Measurements from ENCODE around the gene GANAB.
A peak's percentile ranks its signal among the peaks of the same experiment; 100 is the strongest.
"Not testable (repeated sequence)": the region's sequence is repeated elsewhere in the genome, so short reads cannot be mapped to it uniquely, and the experiment has no call there.

Gene GANAB

DNA sequence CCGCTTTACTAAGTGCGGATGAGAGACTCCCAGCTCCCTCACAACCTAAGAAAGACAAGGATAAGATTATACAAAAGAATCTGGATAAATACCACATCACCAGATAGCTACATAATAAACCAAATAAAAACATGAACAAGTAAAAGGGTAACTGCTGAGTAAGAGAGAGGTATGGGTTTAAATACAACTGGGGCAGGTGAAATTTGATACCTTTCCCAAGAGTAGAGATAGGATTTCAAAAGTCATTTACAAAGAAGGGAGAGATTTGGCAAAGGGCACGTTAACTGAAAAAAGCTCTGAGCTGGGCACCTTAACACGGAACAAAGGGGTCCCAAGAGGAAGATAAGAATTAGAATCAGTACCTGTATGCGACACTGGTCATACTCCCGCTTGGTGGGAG is 30.7 kb upstream of the GANAB start:
- Histone ChIP-seq H3K27ac (replicated peaks; ENCODE audit: low read length) (no peak overlapping the region), H4K8ac (ENCODE audit: low read depth, low read length) (no peak overlapping the region), H3K4ac (ENCODE audit: low read length) (no peak overlapping the region), H3K9me3 (replicated peaks in 1 of 2; ENCODE audit: control insufficient read depth in 2 of 2, insufficient read depth in 1 of 2, low read depth in 1 of 2, low read length in 2 of 2) (no peaks in the 10 kb centered on the region), H3K79me1 (ENCODE audit: low read depth, low read length) (peaks cover 6% of the 10 kb centered on the region), H3K4me3 (ENCODE audit: low read length in 2 of 2) (peak overlapping the region in 1 of 2 donors; percentile 91), H2BK120ac (ENCODE audit: low read depth, low read length) (no peak overlapping the region), H2BK5ac (ENCODE audit: low read length) (no peak overlapping the region), H4K91ac (ENCODE audit: low read depth, low read length, poor library complexity) (no peak overlapping the region), H2BK12ac (ENCODE audit: low read length) (no peak overlapping the region), H2AK5ac (ENCODE audit: low read depth, low read length) (no peak overlapping the region), H3K9ac (ENCODE audit: low read depth, low read length, poor library complexity) (no peak overlapping the region), H3K4me1 (ENCODE audit: control insufficient read depth in 2 of 2, insufficient read depth in 1 of 2, low read depth in 1 of 2, low read length in 2 of 2) (peaks cover 4 to 11% of the 10 kb centered on the region in 2 donors), H3K36me3 (replicated peaks in 1 of 2; ENCODE audit: control insufficient read depth in 2 of 2, insufficient read depth in 2 of 2, low read length in 2 of 2) (peaks cover 18 to 50% of the 10 kb centered on the region in 2 donors), H3K23ac (ENCODE audit: low read depth, low read length, poor library complexity) (no peak overlapping the region), H2AFZ (ENCODE audit: low read length) (no peak overlapping the region), H3K18ac (ENCODE audit: low read length) (no peak overlapping the region), H2BK15ac (ENCODE audit: low read length) (no peak overlapping the region), H3K27me3 (ENCODE audit: control insufficient read depth in 3 of 3, insufficient read depth in 3 of 3, low read depth in 1 of 3, low read length in 3 of 3) (no peaks in the 10 kb centered on the region), H3K14ac (ENCODE audit: low read length) (no peak overlapping the region), H3K4me2 (ENCODE audit: insufficient read depth, low read length, poor library complexity, severe bottlenecking) (no peak overlapping the region)
- no peak for DNase-seq (ENCODE audit: low spot score)
- WGBS, 2 donors (ENCODE audit: extremely low coverage in 2 of 2, insufficient read length in 2 of 2, insufficient replicate concordance in 1 of 2) = no CpG with 5 or more reads among the region's 6 CpGs

DNA sequence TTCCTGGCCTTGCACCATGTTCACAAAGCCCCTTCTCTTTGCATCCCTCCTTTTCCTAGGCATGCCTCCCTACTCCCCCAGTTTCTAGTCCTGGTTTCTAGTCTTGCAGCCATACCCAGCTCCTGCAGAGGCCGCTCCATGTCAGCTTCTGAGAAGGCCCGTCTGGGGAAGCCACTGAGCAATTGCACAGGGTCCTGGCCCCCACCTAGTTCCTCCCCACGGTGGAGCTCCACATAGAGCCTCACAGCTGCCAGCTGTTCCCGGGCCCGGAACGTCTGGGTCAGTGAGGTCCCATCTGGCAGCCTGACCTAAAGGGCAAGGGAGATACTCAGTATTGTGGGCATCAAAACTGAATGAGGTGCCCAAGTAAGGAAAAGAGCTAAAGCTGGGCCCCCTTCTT is 30.3 kb upstream of the GANAB start:
- no peak overlapping the region for H2BK120ac ChIP-seq (ENCODE audit: low read depth, low read length)
- no peak overlapping the region for H2AFZ ChIP-seq (ENCODE audit: low read length)
- H3K14ac ChIP-seq (ENCODE audit: low read length) = no peak overlapping the region
- no peak overlapping the region for H2AK5ac ChIP-seq (ENCODE audit: low read depth, low read length)
- H4K91ac ChIP-seq (ENCODE audit: low read depth, low read length, poor library complexity) = peak overlapping the region; percentile 64
- H2BK5ac ChIP-seq (ENCODE audit: low read length) = no peak overlapping the region
- no peak overlapping the region for H3K23ac ChIP-seq (ENCODE audit: low read depth, low read length, poor library complexity)
- no peak overlapping the region for H3K4me3 ChIP-seq (ENCODE audit: low read length in 2 of 2)
- no peak overlapping the region for H3K18ac ChIP-seq (ENCODE audit: low read length)
- H3K4ac ChIP-seq (ENCODE audit: low read length) = no peak overlapping the region
- no peak overlapping the region for H3K27ac ChIP-seq (replicated peaks; ENCODE audit: low read length)
- H2BK15ac ChIP-seq (ENCODE audit: low read length) = no peak overlapping the region
- no peak for DNase-seq (ENCODE audit: low spot score)
- peaks cover 4 to 11% of the 10 kb centered on the region in 2 donors for H3K4me1 ChIP-seq (ENCODE audit: control insufficient read depth in 2 of 2, insufficient read depth in 1 of 2, low read depth in 1 of 2, low read length in 2 of 2)
- no peak overlapping the region for H4K8ac ChIP-seq (ENCODE audit: low read depth, low read length)
- no CpG with 5 or more reads among the region's 6 CpGs for WGBS, 2 donors (ENCODE audit: extremely low coverage in 2 of 2, insufficient read length in 2 of 2, insufficient replicate concordance in 1 of 2)
- no peaks in the 10 kb centered on the region for H3K27me3 ChIP-seq (ENCODE audit: control insufficient read depth in 3 of 3, insufficient read depth in 3 of 3, low read depth in 1 of 3, low read length in 3 of 3)
- H3K79me1 ChIP-seq (ENCODE audit: low read depth, low read length) = peaks cover 9% of the 10 kb centered on the region
- H3K36me3 ChIP-seq (replicated peaks in 1 of 2; ENCODE audit: control insufficient read depth in 2 of 2, insufficient read depth in 2 of 2, low read length in 2 of 2) = peaks cover 18 to 50% of the 10 kb centered on the region in 2 donors
- no peak overlapping the region for H2BK12ac ChIP-seq (ENCODE audit: low read length)
- H3K4me2 ChIP-seq (ENCODE audit: insufficient read depth, low read length, poor library complexity, severe bottlenecking) = no peak overlapping the region
- H3K9me3 ChIP-seq (replicated peaks in 1 of 2; ENCODE audit: control insufficient read depth in 2 of 2, insufficient read depth in 1 of 2, low read depth in 1 of 2, low read length in 2 of 2) = no peaks in the 10 kb centered on the region
- no peak overlapping the region for H3K9ac ChIP-seq (ENCODE audit: low read depth, low read length, poor library complexity)

DNA sequence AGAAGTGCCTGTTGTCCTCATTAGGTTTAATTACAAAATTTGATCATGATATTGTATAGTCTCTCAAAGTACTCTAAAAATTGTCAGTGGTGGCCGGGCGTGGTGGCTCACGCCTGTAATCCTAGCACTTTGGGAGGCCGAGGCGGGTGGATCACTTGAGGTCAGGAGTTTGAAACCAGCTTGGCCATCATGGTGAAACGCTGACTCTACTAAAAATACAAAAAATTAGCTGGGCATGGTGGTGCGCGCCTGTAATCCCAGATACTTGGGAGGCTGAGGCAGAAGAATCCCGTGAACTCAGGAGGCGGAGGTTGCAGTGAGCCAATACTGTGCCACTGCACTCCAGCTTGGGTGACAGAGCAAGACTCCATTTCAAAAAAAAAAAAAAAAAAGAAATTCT is 29.0 kb upstream of the GANAB start:
- H2BK5ac ChIP-seq (ENCODE audit: low read length) = not testable (repeated sequence)

DNA sequence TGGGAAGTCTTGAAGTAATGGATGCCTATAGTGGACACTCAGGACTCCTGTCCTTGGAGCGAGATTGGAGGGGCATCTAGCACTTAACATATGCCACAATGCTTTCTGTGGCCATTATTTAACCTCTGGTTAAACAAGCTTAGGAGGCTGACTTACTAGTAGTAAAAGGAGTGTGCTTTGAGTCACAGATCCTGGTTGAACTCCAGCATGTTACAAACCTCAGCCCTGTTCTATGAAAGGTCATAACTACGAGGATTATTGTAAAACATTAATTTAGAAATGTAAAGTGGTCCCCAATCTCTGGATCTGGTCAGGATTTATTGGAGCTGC is 26.7 kb upstream of the GANAB start:
- Histone ChIP-seq H3K4me1 (ENCODE audit: control insufficient read depth in 2 of 2, insufficient read depth in 1 of 2, low read depth in 1 of 2, low read length in 2 of 2) (peaks cover 1 to 9% of the 10 kb centered on the region in 2 donors), H3K36me3 (replicated peaks in 1 of 2; ENCODE audit: control insufficient read depth in 2 of 2, insufficient read depth in 2 of 2, low read length in 2 of 2) (peaks cover 18 to 49% of the 10 kb centered on the region in 2 donors), H3K9me3 (replicated peaks in 1 of 2; ENCODE audit: control insufficient read depth in 2 of 2, insufficient read depth in 1 of 2, low read depth in 1 of 2, low read length in 2 of 2) (no peaks in the 10 kb centered on the region), H3K9ac (ENCODE audit: low read depth, low read length, poor library complexity) (no peak overlapping the region), H2BK12ac (ENCODE audit: low read length) (no peak overlapping the region), H2BK120ac (ENCODE audit: low read depth, low read length) (no peak overlapping the region), H2BK15ac (ENCODE audit: low read length) (no peak overlapping the region), H3K27me3 (ENCODE audit: control insufficient read depth in 3 of 3, insufficient read depth in 3 of 3, low read depth in 1 of 3, low read length in 3 of 3) (no peaks in the 10 kb centered on the region), H4K91ac (ENCODE audit: low read depth, low read length, poor library complexity) (no peak overlapping the region), H3K4me3 (ENCODE audit: low read length in 2 of 2) (no peak overlapping the region), H2AFZ (ENCODE audit: low read length) (no peak overlapping the region), H3K23ac (ENCODE audit: low read depth, low read length, poor library complexity) (no peak overlapping the region), H3K4ac (ENCODE audit: low read length) (no peak overlapping the region), H4K8ac (ENCODE audit: low read depth, low read length) (no peak overlapping the region), H3K14ac (ENCODE audit: low read length) (no peak overlapping the region), H3K27ac (replicated peaks; ENCODE audit: low read length) (no peak overlapping the region), H3K79me1 (ENCODE audit: low read depth, low read length) (peaks cover 4% of the 10 kb centered on the region), H2BK5ac (ENCODE audit: low read length) (no peak overlapping the region), H3K18ac (ENCODE audit: low read length) (no peak overlapping the region), H2AK5ac (ENCODE audit: low read depth, low read length) (no peak overlapping the region), H3K4me2 (ENCODE audit: insufficient read depth, low read length, poor library complexity, severe bottlenecking) (no peak overlapping the region)
- WGBS, 2 donors (ENCODE audit: extremely low coverage in 2 of 2, insufficient read length in 2 of 2, insufficient replicate concordance in 1 of 2) = no CpG with 5 or more reads among the region's 2 CpGs
- no peak for DNase-seq (ENCODE audit: low spot score)

More for the DNA sequence above, 29.0 kb upstream of the GANAB start:
- H4K91ac ChIP-seq (ENCODE audit: low read depth, low read length, poor library complexity); H3K4ac ChIP-seq (ENCODE audit: low read length); H2AFZ ChIP-seq (ENCODE audit: low read length); H3K9me3 ChIP-seq (replicated peaks in 1 of 2; ENCODE audit: control insufficient read depth in 2 of 2, insufficient read depth in 1 of 2, low read depth in 1 of 2, low read length in 2 of 2); H2BK12ac ChIP-seq (ENCODE audit: low read length); H4K8ac ChIP-seq (ENCODE audit: low read depth, low read length); H3K18ac ChIP-seq (ENCODE audit: low read length); H3K4me3 ChIP-seq (ENCODE audit: low read length in 2 of 2); H3K4me2 ChIP-seq (ENCODE audit: insufficient read depth, low read length, poor library complexity, severe bottlenecking); H3K79me1 ChIP-seq (ENCODE audit: low read depth, low read length); H2BK15ac ChIP-seq (ENCODE audit: low read length); DNase-seq (ENCODE audit: low spot score); H2BK120ac ChIP-seq (ENCODE audit: low read depth, low read length); H3K14ac ChIP-seq (ENCODE audit: low read length); H3K27ac ChIP-seq (replicated peaks; ENCODE audit: low read length); H2AK5ac ChIP-seq (ENCODE audit: low read depth, low read length); H3K9ac ChIP-seq (ENCODE audit: low read depth, low read length, poor library complexity); H3K23ac ChIP-seq (ENCODE audit: low read depth, low read length, poor library complexity); H3K27me3 ChIP-seq (ENCODE audit: control insufficient read depth in 3 of 3, insufficient read depth in 3 of 3, low read depth in 1 of 3, low read length in 3 of 3): not testable (repeated sequence)
- no CpG with 5 or more reads among the region's 10 CpGs for WGBS, 2 donors (ENCODE audit: extremely low coverage in 2 of 2, insufficient read length in 2 of 2, insufficient replicate concordance in 1 of 2)
- peaks cover 18 to 50% of the 10 kb centered on the region in 2 donors for H3K36me3 ChIP-seq (replicated peaks in 1 of 2; ENCODE audit: control insufficient read depth in 2 of 2, insufficient read depth in 2 of 2, low read length in 2 of 2)
- peaks cover 4 to 11% of the 10 kb centered on the region in 2 donors for H3K4me1 ChIP-seq (ENCODE audit: control insufficient read depth in 2 of 2, insufficient read depth in 1 of 2, low read depth in 1 of 2, low read length in 2 of 2)
